ENCODE measurements around the gene TREX2.

The TREX2 gene

GRCh38 chrX:153416781-153417450 is 28.9 kb downstream of the TREX2 start:
- DNase-seq (ENCODE audit: low read depth) = no peak
- H3K4me3 ChIP-seq (ENCODE audit: low read depth, low read length) = no peak overlapping the region
- no peak for TF ChIP-seq CTCF (IDR thresholded peaks at IDR 0.05; ENCODE audit: insufficient read depth, low read depth, low read length, missing control alignments)

- TF ChIP-seq CTCF (IDR thresholded peaks at IDR 0.05; ENCODE audit: insufficient read depth, low read depth, low read length, missing control alignments) = no peak
- DNase-seq (ENCODE audit: low read depth) = no peak
- no peak overlapping the region for H3K4me3 ChIP-seq (ENCODE audit: low read depth, low read length)
These were observed 30.9 kb downstream of the TREX2 start for GRCh38 chrX:153414856-153415510.

GRCh38 chrX:153413731-153414130 is 32.1 kb downstream of the TREX2 start:
- TF ChIP-seq CTCF (IDR thresholded peaks at IDR 0.05; ENCODE audit: insufficient read depth, low read depth, low read length, missing control alignments) = no peak
- DNase-seq (ENCODE audit: low read depth) = no peak
- no peak overlapping the region for H3K4me3 ChIP-seq (ENCODE audit: low read depth, low read length)

GRCh38 chrX:153412746-153413720 is 32.8 kb downstream of the TREX2 start:
- DNase-seq (ENCODE audit: low read depth) = no peak
- TF ChIP-seq CTCF (IDR thresholded peaks at IDR 0.05; ENCODE audit: insufficient read depth, low read depth, low read length, missing control alignments) = no peak
- no peak overlapping the region for H3K4me3 ChIP-seq (ENCODE audit: low read depth, low read length)

- no peak for TF ChIP-seq CTCF (IDR thresholded peaks at IDR 0.05; ENCODE audit: insufficient read depth, low read depth, low read length, missing control alignments)
- DNase-seq (ENCODE audit: low read depth) = no peak
- H3K4me3 ChIP-seq (ENCODE audit: low read depth, low read length) = no peak overlapping the region
These were observed 33.8 kb downstream of the TREX2 start for GRCh38 chrX:153411988-153412574.

GRCh38 chrX:153411255-153411987 is 34.4 kb downstream of the TREX2 start, which contains the start of gene ZFP92:
Gene ZFP92 (plus strand): TSS chrX:153411472. CDS start chrX:153418323, 6,851 bp downstream.
- no peak for TF ChIP-seq CTCF (IDR thresholded peaks at IDR 0.05; ENCODE audit: insufficient read depth, low read depth, low read length, missing control alignments)
- H3K4me3 ChIP-seq (ENCODE audit: low read depth, low read length) = peak within 1 kb of the TSS; percentile 13; the same call in 1 of the 2 replicates
- no peak for DNase-seq (ENCODE audit: low read depth)
